Tibial nerve (tissue), 4 donors: ENCODE results near the gene GART.

Experiments
- EP300 ChIP-seq, 2 donors: sonication (generic); formaldehyde crosslinking; IDR thresholded peaks; one replicate each; pipeline ENCODE4 v1.6.1; 2017; ENCODE audit warnings: antibody characterized with exemption in 2 of 2, mild to moderate bottlenecking in 1 of 2
- POLR2A ChIP-seq, 2 donors: fragments of 450-650 bp; IDR thresholded peaks; one replicate each; pipeline ENCODE4 v1.6.1; 2017; ENCODE audit warnings: antibody characterized with exemption in 2 of 2, mild to moderate bottlenecking in 2 of 2, moderate library complexity in 2 of 2
- TF ChIP-seq, protein P1 (sequence below), 5 experiments: fragments of 200-600 bp in 3 of 5; fragments of 450-650 bp in 2 of 5; sonication (generic) in 3 of 5; IDR thresholded peaks; one replicate each; pipeline ENCODE4 v1.5.1; 2016 to 2019; ENCODE audit warnings: antibody characterized with exemption in 5 of 5, mild to moderate bottlenecking in 3 of 5, moderate library complexity in 2 of 5

DNA sequence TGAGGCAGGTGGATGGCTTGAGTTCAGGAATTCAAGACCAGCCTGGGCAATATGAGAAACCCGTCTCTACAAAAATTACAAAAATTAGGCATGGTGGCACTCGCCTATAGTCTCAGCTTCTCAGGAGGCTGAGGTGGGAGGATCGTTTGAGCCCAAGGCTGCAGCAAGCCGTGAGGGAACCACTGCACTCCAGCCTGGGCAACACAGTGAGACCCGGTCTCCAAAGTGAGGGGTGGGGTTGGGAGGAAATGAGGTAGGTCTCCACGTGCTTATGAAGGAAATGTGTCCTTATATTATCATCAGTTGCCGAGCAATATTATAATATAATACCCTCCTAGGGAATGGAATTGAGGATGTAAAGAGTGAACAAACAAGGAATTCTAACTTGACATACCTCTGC lies 64.9 kb downstream of the GART start:
- TF ChIP-seq, protein P1, sequence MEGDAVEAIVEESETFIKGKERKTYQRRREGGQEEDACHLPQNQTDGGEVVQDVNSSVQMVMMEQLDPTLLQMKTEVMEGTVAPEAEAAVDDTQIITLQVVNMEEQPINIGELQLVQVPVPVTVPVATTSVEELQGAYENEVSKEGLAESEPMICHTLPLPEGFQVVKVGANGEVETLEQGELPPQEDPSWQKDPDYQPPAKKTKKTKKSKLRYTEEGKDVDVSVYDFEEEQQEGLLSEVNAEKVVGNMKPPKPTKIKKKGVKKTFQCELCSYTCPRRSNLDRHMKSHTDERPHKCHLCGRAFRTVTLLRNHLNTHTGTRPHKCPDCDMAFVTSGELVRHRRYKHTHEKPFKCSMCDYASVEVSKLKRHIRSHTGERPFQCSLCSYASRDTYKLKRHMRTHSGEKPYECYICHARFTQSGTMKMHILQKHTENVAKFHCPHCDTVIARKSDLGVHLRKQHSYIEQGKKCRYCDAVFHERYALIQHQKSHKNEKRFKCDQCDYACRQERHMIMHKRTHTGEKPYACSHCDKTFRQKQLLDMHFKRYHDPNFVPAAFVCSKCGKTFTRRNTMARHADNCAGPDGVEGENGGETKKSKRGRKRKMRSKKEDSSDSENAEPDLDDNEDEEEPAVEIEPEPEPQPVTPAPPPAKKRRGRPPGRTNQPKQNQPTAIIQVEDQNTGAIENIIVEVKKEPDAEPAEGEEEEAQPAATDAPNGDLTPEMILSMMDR (IDR thresholded peaks at IDR 0.05), result no peak
- TF ChIP-seq POLR2A (IDR thresholded peaks at IDR 0.05), result no peak
- no peak for TF ChIP-seq EP300 (IDR thresholded peaks at IDR 0.05)
